ENCODE data around the gene TTC7B.

TTC7B gene

GRCh38 chr14:90549794-90550641 is 266.2 kb downstream of the TTC7B start:
- H3K9ac ChIP-seq (ENCODE audit: insufficient read length, low read depth): no peak overlapping the region
- no peaks in the 10 kb centered on the region for H3K27me3 ChIP-seq (ENCODE audit: insufficient read depth, insufficient read length)
- DNase-seq (ENCODE audit: low read depth, low spot score): no peak
- H3K36me3 ChIP-seq (ENCODE audit: insufficient read depth, insufficient read length, low read length): no peaks in the 10 kb centered on the region
- no peak overlapping the region for H3K4me3 ChIP-seq (ENCODE audit: insufficient read length, low read depth)
- H3K9me3 ChIP-seq (ENCODE audit: insufficient read depth, low read length): no peaks in the 10 kb centered on the region; the same call in 1 of the 2 replicates
- peaks cover 21% of the 10 kb centered on the region for H3K4me1 ChIP-seq (ENCODE audit: insufficient read depth, insufficient read length)
- TF ChIP-seq ZNF274 (IDR thresholded peaks at IDR 0.05; ENCODE audit: low read depth, low read length) (no peak), YY1 (IDR thresholded peaks at IDR 0.05; ENCODE audit: insufficient read depth, insufficient read length) (no peak), SUZ12 (IDR thresholded peaks at IDR 0.05; ENCODE audit: extremely low read depth, insufficient read depth, insufficient read length) (no peak)

- H3K36me3 ChIP-seq (ENCODE audit: insufficient read depth, insufficient read length, low read length): no peaks in the 10 kb centered on the region
- no peak overlapping the region for H3K9ac ChIP-seq (ENCODE audit: insufficient read length, low read depth)
- H3K27me3 ChIP-seq (ENCODE audit: insufficient read depth, insufficient read length): no peaks in the 10 kb centered on the region
- H3K4me3 ChIP-seq (ENCODE audit: insufficient read length, low read depth): no peak overlapping the region
- TF ChIP-seq ZNF274 (IDR thresholded peaks at IDR 0.05; ENCODE audit: low read depth, low read length) (no peak), SUZ12 (IDR thresholded peaks at IDR 0.05; ENCODE audit: extremely low read depth, insufficient read depth, insufficient read length) (no peak), YY1 (IDR thresholded peaks at IDR 0.05; ENCODE audit: insufficient read depth, insufficient read length) (no peak)
- H3K9me3 ChIP-seq (ENCODE audit: insufficient read depth, low read length): no peaks in the 10 kb centered on the region; the same call in 1 of the 2 replicates
- no peak for DNase-seq (ENCODE audit: low read depth, low spot score)
- H3K4me1 ChIP-seq (ENCODE audit: insufficient read depth, insufficient read length): peaks cover 23% of the 10 kb centered on the region
Measured at GRCh38 chr14:90548455-90548854, 267.8 kb downstream of the TTC7B start.

- no peak overlapping the region for H3K4me3 ChIP-seq (ENCODE audit: insufficient read length, low read depth)
- H3K36me3 ChIP-seq (ENCODE audit: insufficient read depth, insufficient read length, low read length): no peaks in the 10 kb centered on the region
- H3K9ac ChIP-seq (ENCODE audit: insufficient read length, low read depth): no peak overlapping the region
- no peaks in the 10 kb centered on the region for H3K27me3 ChIP-seq (ENCODE audit: insufficient read depth, insufficient read length)
- DNase-seq (ENCODE audit: low read depth, low spot score): no peak
- TF ChIP-seq ZNF274 (IDR thresholded peaks at IDR 0.05; ENCODE audit: low read depth, low read length) (no peak), YY1 (IDR thresholded peaks at IDR 0.05; ENCODE audit: insufficient read depth, insufficient read length) (no peak), SUZ12 (IDR thresholded peaks at IDR 0.05; ENCODE audit: extremely low read depth, insufficient read depth, insufficient read length) (no peak)
- peaks cover 23% of the 10 kb centered on the region for H3K4me1 ChIP-seq (ENCODE audit: insufficient read depth, insufficient read length)
- no peaks in the 10 kb centered on the region; the same call in 1 of the 2 replicates for H3K9me3 ChIP-seq (ENCODE audit: insufficient read depth, low read length)
Measured at GRCh38 chr14:90547968-90548367, 268.3 kb downstream of the TTC7B start.

DNA sequence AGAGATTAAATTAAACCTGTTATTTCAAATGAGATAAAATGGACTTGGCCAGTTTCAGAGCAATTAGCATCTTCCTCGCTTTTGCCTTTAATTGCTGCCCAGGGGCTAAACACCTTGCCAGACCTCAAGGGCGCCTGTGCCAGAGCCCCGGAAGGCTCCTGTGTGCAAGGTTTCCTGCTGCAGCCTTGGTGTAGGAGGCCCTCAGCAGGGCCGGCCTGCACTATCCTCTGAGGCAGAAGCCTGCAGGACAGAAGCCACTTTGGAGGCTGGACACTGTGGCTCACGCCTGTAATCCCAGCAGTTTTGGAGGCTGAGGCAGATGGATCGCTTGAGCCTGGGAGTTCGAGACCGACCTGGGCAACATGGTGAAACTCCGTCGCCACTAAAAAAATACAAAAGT is 269.0 kb downstream of the TTC7B start:
- H3K27me3 ChIP-seq (ENCODE audit: insufficient read depth, insufficient read length): no peaks in the 10 kb centered on the region
- no peak overlapping the region for H3K4me3 ChIP-seq (ENCODE audit: insufficient read length, low read depth)
- H3K9me3 ChIP-seq (ENCODE audit: insufficient read depth, low read length): no peaks in the 10 kb centered on the region; the same call in 1 of the 2 replicates
- peaks cover 19% of the 10 kb centered on the region for H3K4me1 ChIP-seq (ENCODE audit: insufficient read depth, insufficient read length)
- H3K9ac ChIP-seq (ENCODE audit: insufficient read length, low read depth): no peak overlapping the region
- no peaks in the 10 kb centered on the region for H3K36me3 ChIP-seq (ENCODE audit: insufficient read depth, insufficient read length, low read length)
- TF ChIP-seq ZNF274 (IDR thresholded peaks at IDR 0.05; ENCODE audit: low read depth, low read length): no peak
- no peak for TF ChIP-seq YY1 (IDR thresholded peaks at IDR 0.05; ENCODE audit: insufficient read depth, insufficient read length)
- no peak for TF ChIP-seq SUZ12 (IDR thresholded peaks at IDR 0.05; ENCODE audit: extremely low read depth, insufficient read depth, insufficient read length)
- DNase-seq (ENCODE audit: low read depth, low spot score): no peak

DNA sequence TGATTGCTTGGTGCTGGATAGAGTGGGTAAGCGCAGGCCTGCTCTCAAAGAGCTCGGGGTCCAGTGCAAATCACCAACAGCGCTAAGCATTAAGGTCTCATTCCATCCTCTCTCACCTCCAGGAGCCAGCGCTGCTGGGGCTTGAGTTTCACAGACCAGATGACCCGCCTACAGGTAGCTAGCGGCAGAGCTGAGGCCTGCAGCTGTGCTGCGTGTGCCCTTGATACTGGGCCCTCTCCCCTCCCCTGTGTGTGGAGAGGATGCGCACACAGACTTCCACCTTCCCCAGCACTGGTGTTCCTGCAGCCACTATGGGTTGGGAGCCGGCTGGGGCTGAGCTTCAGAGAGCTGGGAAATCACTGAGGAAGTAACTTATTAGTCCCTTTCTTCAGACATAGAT is 269.5 kb downstream of the TTC7B start:
- DNase-seq (ENCODE audit: low read depth, low spot score): no peak
- Histone ChIP-seq H3K4me3 (ENCODE audit: insufficient read length, low read depth) (no peak overlapping the region), H3K36me3 (ENCODE audit: insufficient read depth, insufficient read length, low read length) (no peaks in the 10 kb centered on the region), H3K9ac (ENCODE audit: insufficient read length, low read depth) (no peak overlapping the region), H3K4me1 (ENCODE audit: insufficient read depth, insufficient read length) (peaks cover 17% of the 10 kb centered on the region), H3K27me3 (ENCODE audit: insufficient read depth, insufficient read length) (no peaks in the 10 kb centered on the region), H3K9me3 (ENCODE audit: insufficient read depth, low read length) (no peaks in the 10 kb centered on the region; the same call in 1 of the 2 replicates)
- TF ChIP-seq SUZ12 (IDR thresholded peaks at IDR 0.05; ENCODE audit: extremely low read depth, insufficient read depth, insufficient read length) (no peak), ZNF274 (IDR thresholded peaks at IDR 0.05; ENCODE audit: low read depth, low read length) (no peak), YY1 (IDR thresholded peaks at IDR 0.05; ENCODE audit: insufficient read depth, insufficient read length) (no peak)

- no peak for TF ChIP-seq ZNF274 (IDR thresholded peaks at IDR 0.05; ENCODE audit: low read depth, low read length)
- no peak for TF ChIP-seq YY1 (IDR thresholded peaks at IDR 0.05; ENCODE audit: insufficient read depth, insufficient read length)
- no peak for TF ChIP-seq SUZ12 (IDR thresholded peaks at IDR 0.05; ENCODE audit: extremely low read depth, insufficient read depth, insufficient read length)
- no peak for DNase-seq (ENCODE audit: low read depth, low spot score)
- no peaks in the 10 kb centered on the region for H3K27me3 ChIP-seq (ENCODE audit: insufficient read depth, insufficient read length)
- no peak overlapping the region for H3K4me3 ChIP-seq (ENCODE audit: insufficient read length, low read depth)
- H3K9me3 ChIP-seq (ENCODE audit: insufficient read depth, low read length): no peaks in the 10 kb centered on the region; the same call in 1 of the 2 replicates
- H3K4me1 ChIP-seq (ENCODE audit: insufficient read depth, insufficient read length): peaks cover 17% of the 10 kb centered on the region
- peak overlapping the region; percentile 53 for H3K9ac ChIP-seq (ENCODE audit: insufficient read length, low read depth)
- H3K36me3 ChIP-seq (ENCODE audit: insufficient read depth, insufficient read length, low read length): no peaks in the 10 kb centered on the region
Measured at GRCh38 chr14:90545966-90546751, 270.1 kb downstream of the TTC7B start.

GRCh38 chr14:90545382-90545781 is 270.8 kb downstream of the TTC7B start:
- Histone ChIP-seq H3K27me3 (ENCODE audit: insufficient read depth, insufficient read length) (no peaks in the 10 kb centered on the region), H3K36me3 (ENCODE audit: insufficient read depth, insufficient read length, low read length) (no peaks in the 10 kb centered on the region), H3K9ac (ENCODE audit: insufficient read length, low read depth) (no peak overlapping the region), H3K9me3 (ENCODE audit: insufficient read depth, low read length) (no peaks in the 10 kb centered on the region; the same call in 1 of the 2 replicates), H3K4me1 (ENCODE audit: insufficient read depth, insufficient read length) (peaks cover 17% of the 10 kb centered on the region), H3K4me3 (ENCODE audit: insufficient read length, low read depth) (no peak overlapping the region)
- no peak for TF ChIP-seq YY1 (IDR thresholded peaks at IDR 0.05; ENCODE audit: insufficient read depth, insufficient read length)
- TF ChIP-seq ZNF274 (IDR thresholded peaks at IDR 0.05; ENCODE audit: low read depth, low read length): no peak
- TF ChIP-seq SUZ12 (IDR thresholded peaks at IDR 0.05; ENCODE audit: extremely low read depth, insufficient read depth, insufficient read length): no peak
- no peak for DNase-seq (ENCODE audit: low read depth, low spot score)

Data from NT2/D1 (cell line).